HG02938 (cell line): ENCODE data around the gene KCNC3.

Experiments
- ATAC-seq: cut with Tn5 transposase; IDR thresholded peaks from one replicate; pipeline ENCODE4 v1.9.1; 2021; ENCODE audit warnings: mild to moderate bottlenecking, moderate library complexity; ENCODE audit not compliant: unreplicated experiment

The KCNC3 gene

DNA sequence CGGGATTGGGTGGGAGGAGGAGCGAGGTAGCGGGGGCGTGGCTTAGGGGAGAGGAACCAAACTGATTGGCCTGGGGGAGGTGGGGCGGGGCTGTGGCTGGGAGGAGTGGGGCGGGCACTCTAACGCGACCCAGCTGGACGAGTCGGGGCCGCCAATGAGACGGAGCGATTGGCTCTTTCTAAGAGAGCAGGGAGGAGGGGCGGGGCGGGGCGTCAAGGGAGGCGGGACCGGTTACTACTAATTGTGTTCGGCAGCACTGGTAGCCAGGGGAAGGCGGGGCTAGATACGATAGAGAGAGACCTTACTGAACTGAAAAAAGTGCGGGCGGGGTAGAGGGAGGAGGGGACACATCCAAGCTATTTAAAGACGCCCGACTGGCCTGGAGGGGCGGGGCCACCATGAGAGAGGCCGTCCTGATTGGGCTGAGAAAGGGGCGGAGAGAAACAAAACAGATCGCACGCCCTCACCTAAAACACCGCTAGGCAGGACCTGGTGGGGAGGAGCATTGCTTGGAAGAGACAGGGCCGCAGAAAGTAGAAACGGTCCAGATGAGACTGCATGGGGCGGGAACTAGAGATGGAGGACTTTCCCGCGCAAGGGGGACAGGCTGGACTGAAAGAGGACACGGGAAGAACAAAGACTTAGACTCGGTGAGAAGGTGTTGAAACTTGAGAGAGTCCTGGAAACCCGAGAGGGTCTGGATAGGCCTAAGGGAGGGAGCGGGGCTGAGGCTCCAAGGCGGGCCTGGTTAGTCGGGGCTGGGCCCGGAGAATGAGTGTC, at the start of gene KCNC3:
Gene KCNC3 (minus strand): TSS at position 232 of the 780 bp plus-strand sequence. CDS start 295 bp downstream, outside the sequence.
- peak; percentile 43 for ATAC-seq

DNA sequence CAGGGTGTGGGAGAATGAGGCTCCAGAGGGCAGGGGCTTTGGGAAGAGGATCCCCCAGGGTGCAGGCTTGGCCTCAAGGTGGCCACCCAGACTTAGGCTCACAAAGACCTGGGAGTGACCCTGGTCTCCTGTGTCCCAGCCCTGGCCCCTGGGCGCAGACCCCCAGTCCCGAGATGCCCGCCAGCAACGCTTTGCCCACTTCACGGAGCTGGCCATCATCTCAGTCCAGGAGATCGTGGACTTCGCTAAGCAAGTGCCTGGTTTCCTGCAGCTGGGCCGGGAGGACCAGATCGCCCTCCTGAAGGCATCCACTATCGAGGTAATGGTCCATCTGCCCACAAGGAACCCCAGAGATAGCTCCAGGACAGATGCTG, 49.7 kb upstream of the KCNC3 start:
- no peak for ATAC-seq

GRCh38 chr19:50378169-50378862, 49.1 kb upstream of the KCNC3 start:
- ATAC-seq: no peak

- ATAC-seq: no peak
Observed at GRCh38 chr19:50377517-50377916, 48.3 kb upstream of the KCNC3 start.

- ATAC-seq: peak; percentile 12
Observed at GRCh38 chr19:50377051-50377461, 47.9 kb upstream of the KCNC3 start.

DNA sequence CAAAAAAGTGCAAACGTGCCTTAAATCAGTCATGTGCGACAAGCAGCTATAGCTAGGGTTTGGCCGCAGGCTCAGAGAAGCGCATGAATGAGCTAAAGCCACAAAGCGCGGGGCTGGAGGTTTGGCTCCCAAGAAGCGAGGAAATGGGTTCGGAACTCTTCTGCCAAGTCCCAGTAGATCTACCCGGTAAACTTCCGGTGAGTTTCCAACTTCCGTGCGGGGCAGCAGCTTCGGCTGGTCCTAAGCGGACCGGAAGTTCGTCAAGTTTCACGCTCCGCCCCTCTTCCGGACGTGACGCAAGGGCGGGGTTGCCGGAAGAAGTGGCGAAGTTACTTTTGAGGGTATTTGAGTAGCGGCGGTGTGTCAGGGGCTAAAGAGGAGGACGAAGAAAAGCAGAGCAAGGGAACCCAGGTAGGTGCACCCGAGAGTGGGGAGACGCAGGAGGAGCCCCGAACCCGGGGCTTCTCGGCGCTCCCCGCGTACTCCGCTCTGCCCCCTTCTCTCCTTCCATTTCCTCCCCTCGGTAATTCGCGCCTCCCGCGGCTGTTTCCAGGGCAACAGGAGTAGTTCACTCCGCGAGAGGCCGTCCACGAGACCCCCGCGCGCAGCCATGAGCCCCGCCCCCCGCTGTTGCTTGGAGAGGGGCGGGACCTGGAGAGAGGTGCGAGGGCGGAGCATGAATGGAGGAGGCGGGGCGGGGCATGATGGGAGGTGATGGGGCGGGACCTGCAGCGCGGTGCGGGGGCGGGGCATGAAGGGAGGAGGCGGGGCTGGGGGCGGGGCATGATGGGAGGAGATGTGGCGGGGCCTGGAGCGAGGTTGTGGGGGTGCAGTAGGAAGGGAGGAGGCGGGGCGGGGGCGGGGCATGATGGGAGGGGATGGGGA, 47.2 kb upstream of the KCNC3 start, which contains the start of gene NR1H2:
Gene NR1H2 (plus strand): TSS at position 292 of the 885 bp plus-strand sequence. CDS start 1,149 bp downstream, outside the sequence.
- ATAC-seq: peak; percentile 80

DNA sequence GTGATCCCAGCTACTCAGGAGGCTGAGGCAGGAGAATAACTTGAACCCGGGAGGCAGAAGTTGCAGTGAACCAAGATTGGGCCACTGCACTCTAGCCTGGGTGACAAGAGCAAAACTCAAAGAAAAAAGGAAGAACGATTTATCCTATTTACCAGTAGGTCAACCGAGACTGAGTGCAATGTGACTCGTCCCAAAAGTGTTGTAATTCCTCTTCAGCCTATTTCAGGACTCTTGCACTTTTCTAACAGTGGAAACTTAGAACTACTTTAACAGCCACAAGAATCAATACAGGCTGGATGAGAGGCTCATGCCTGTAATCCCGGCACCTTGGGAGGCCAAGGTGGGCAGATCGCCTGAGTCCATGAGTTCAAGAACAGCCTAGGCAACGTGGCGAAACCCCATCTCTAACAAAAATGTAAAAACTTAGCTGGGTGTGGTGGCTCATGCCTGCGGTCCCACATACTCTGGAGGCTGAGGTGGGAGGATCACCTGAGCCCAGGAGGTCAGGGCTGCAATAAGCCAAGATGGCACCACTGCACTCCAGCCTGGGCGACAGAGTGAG, 42.8 kb upstream of the KCNC3 start:
- no peak for ATAC-seq

- no peak for ATAC-seq
Observed at GRCh38 chr19:50368649-50369570, 39.7 kb upstream of the KCNC3 start.

- no peak for ATAC-seq
Observed at GRCh38 chr19:50365434-50366306, 36.5 kb upstream of the KCNC3 start, which contains the start of gene NAPSA. TSS of gene NAPSA (minus strand) at chr19:50365639. CDS start at chr19:50365621, 18 bp downstream.

DNA sequence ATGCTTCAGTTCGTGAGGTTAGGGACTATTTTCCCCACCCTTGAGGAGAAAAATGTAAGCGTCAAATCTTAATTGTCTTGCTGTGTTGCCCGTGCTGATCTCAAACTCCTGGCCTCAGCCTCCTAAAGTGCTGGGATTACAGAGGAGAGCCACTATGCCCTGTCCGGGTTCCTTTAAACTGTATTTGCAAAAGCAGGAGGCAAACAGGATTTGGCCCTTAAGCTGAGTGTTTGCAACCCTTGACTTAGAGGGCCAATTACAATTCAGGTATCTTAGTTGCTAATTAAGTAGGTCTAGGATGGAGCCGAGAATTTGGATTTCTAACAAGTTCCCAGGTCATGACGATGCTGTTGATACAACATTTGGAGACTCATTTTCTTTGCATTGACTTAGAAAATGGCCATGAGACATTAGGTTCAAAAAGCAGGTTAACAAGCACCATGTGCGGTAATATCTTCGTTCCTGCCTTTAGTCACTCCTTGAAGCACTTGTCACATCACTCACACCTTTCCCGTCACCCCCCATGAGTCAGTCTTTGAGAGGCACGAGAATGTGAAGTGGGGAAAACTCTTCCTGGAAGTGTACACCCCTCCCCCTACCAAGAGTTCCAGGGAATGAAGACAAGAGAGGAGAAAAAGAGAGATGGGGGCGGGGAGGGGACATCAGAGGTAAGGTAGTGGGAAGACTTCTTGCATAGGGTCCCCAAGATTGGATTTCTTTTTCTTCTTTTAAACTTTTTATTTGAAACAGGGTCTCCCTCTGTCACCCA, 33.7 kb upstream of the KCNC3 start:
- ATAC-seq: no peak

- no peak for ATAC-seq
Observed at GRCh38 chr19:50362030-50362412, 32.8 kb upstream of the KCNC3 start.

- ATAC-seq: no peak
Observed at GRCh38 chr19:50361290-50362029, 32.3 kb upstream of the KCNC3 start.

DNA sequence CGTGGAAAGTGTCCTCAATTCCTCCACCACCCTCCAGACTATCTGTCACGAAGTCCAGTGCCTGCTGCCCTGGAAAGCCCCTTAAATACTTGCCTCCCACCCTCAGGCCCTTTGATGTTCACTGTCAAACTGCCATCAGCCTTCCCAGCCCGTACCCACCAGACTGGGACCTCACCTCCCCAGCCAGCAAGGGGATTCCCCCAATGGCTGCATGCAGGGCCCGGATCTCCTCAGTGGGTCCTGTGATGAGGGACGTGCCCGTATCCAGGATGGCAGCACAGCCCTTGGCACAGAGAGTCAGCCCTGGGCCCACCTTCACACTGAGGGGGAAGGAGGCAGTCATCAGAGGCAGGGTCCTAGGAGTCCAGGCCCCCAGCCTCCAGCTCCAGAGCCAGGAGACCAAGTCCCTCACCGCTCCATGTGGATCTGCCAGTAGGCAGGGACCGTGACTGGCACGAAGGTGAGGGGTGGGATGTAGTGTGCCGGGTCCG, 30.2 kb upstream of the KCNC3 start:
- no peak for ATAC-seq

DNA sequence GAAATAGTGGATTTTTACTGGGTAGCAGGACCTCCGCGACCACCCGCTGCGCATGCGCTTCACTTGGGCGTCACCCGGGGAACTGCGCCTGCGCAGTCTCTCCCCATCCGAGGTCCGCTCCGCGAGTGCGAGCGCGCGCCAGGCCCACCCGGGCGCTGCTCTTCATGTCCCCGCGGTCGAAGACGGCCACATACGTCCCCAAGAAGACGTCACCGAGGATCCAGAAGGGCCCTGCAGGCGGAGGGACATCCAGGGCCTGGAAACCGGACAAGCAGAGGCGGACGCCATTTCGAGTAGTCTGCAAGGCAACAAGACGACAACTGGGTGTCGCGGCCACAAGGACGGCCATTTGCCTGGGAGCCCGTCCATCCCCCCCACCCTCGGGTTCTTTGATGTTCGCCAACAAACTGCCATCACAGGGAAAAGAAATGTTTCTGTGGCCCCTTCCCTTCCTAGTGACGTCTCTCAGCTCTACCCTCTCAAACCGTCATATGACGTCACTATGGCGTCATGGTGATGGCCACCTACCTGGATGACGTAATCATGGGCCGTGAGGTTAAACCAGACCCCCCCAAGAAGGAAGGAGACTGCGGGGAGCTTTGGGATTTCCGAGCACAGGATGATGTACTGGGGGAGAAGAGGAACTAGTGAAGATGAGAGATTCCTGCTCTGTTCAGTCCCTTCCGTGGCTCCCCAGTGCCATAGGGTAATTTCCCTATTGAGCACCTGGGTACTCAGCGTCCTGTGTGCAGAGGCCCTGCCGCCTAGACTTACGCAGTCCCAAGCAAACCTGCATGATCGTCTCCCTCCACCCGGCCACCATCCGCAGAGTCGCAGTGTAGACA, 29.5 kb upstream of the KCNC3 start:
- no peak for ATAC-seq

GRCh38 chr19:50357178-50358100, 28.3 kb upstream of the KCNC3 start:
- ATAC-seq: no peak
